HepG2 (cell line): ENCODE results near the gene NMU. TPM values are rescaled to one million over a fixed set of nuclear protein-coding genes. Genes with fewer than 3 reads are reported as not detected.
A peak's percentile ranks its signal among the peaks of the same experiment; 100 is the strongest.

Experiments used
- ATAC-seq: fragments of 200-7000 bp; cut with Tn5 transposase; 3 replicates; pipeline ENCODE4 v1.9.1; 2020; ENCODE audit warnings: mild to moderate bottlenecking, moderate library complexity
- BruUV-seq: library from RNA; stranded (reverse); fragments of 400-500 nt; replicated peaks from 2 replicates; lab custom pipeline; 2021; lab: Mats Ljungman, UMichigan
- CTCF ChIA-PET: fragments of 300-600 bp; formaldehyde crosslinking; extraction: SDS; loops from one replicate; lab custom pipeline; 2021; ENCODE audit warnings: low total read pairs, inconsistent platforms, low intra/inter-chr PET ratio; lab: Yijun Ruan, JAX
- POLR2A ChIA-PET: fragments of 350-600 bp; sonication (Branson Sonifier 250); formaldehyde crosslinking; loops from one replicate; lab custom pipeline; 2020; ENCODE audit warnings: antibody characterized with exemption, inconsistent platforms; lab: Yijun Ruan, JAX
- DNase-seq: peaks from one replicate; pipeline ENCODE4 v3.0.0-alpha.2; 2015; ENCODE audit warnings: low spot score
- FAIRE-seq: peaks from 3 replicates; lab custom pipeline; 2011; peaks lifted over from hg19 to GRCh38; lab: Jason Lieb, UNC
- H2AFZ ChIP-seq: one replicate; pipeline ENCODE4 v1.6.1; 2011; ENCODE audit warnings: low read length, inconsistent platforms
- H3K27ac ChIP-seq: fragments of 300-600 bp; 3 replicates; pipeline ENCODE4 v1.8.0; 2011; ENCODE audit warnings: mixed run types, mild to moderate bottlenecking, mixed read lengths, low read length, inconsistent platforms; ENCODE audit not compliant: insufficient read depth; ENCODE audit errors: extremely low read length
- H3K27me3 ChIP-seq, 2 experiments: fragments of 200-600 bp in 1 of 2; 2 replicates in 1 of 2; 3 replicates in 1 of 2; pipeline versions ENCODE4 v1.6.0 to v1.8.0; 2011; ENCODE audit warnings: low read length in 2 of 2, mild to moderate bottlenecking in 2 of 2, moderate library complexity in 2 of 2, inconsistent platforms in 1 of 2; ENCODE audit not compliant: insufficient read depth in 2 of 2, control insufficient read depth in 1 of 2
- H3K36me3 ChIP-seq, 2 experiments: fragments of 200-600 bp in 1 of 2; replicated peaks in 1 of 2; 2 replicates in 1 of 2; 3 replicates in 1 of 2; pipeline versions ENCODE4 v1.5.1 to v1.8.0; 2011; ENCODE audit warnings: low read length in 2 of 2, inconsistent platforms in 1 of 2; ENCODE audit not compliant: insufficient read depth in 2 of 2, control insufficient read depth in 1 of 2
- H3K4me1 ChIP-seq: 2 replicates; pipeline ENCODE4 v1.5.1; 2012; ENCODE audit warnings: low read length, inconsistent platforms; ENCODE audit not compliant: insufficient read depth
- H3K4me2 ChIP-seq: 2 replicates; pipeline ENCODE4 v1.6.0; 2011; ENCODE audit warnings: low read depth, low read length, inconsistent platforms
- H3K4me3 ChIP-seq, 3 experiments: fragments of 200-600 bp in 1 of 3; sonication (generic), shearing (Covaris generic) in 1 of 3; replicated peaks in 1 of 3; 2 replicates each; pipeline ENCODE4 v1.5.1; 2011 to 2016; ENCODE audit warnings: low read length in 3 of 3, inconsistent platforms in 2 of 3, low read depth in 2 of 3, mild to moderate bottlenecking in 2 of 3, control low read depth in 1 of 3, mixed read lengths in 1 of 3; ENCODE audit not compliant: insufficient read depth in 1 of 3
- H3K79me2 ChIP-seq: one replicate; pipeline ENCODE4 v1.6.1; 2011; ENCODE audit warnings: low read length, inconsistent platforms; ENCODE audit not compliant: insufficient read depth
- H3K9ac ChIP-seq: 2 replicates; pipeline ENCODE4 v1.6.0; 2011; ENCODE audit warnings: mild to moderate bottlenecking, low read depth, low read length, inconsistent platforms; ENCODE audit not compliant: insufficient read depth
- H3K9me3 ChIP-seq: 2 replicates; pipeline ENCODE4 v1.5.1; 2012; ENCODE audit warnings: mild to moderate bottlenecking, low read length
- H4K20me1 ChIP-seq: 2 replicates; pipeline ENCODE4 v1.6.0; 2011; ENCODE audit warnings: inconsistent platforms, mild to moderate bottlenecking, low read length, moderate library complexity; ENCODE audit not compliant: insufficient read depth
- MEF2D ChIP-seq: sonication (generic); formaldehyde crosslinking; IDR thresholded peaks from 2 replicates; pipeline ENCODE4 v1.5.1; 2020; ENCODE audit warnings: mild to moderate bottlenecking, missing genetic modification reagents
- ZBTB33 ChIP-seq: sonication (generic); formaldehyde crosslinking; IDR thresholded peaks from 2 replicates; pipeline ENCODE4 v1.4.0; 2020; ENCODE audit warnings: missing genetic modification reagents
- WGBS: methylation state at CpG from one replicate; pipeline ENCODE4 v1.1.6; 2017; ENCODE audit warnings: low lambda C conversion rate; 5-methylcytosine and 5-hydroxymethylcytosine counted together
- in situ Hi-C: cut with HindIII; loops from 2 replicates; pipeline ENCODE4 v1.10.0; 2017; ENCODE audit warnings: low pct_unique_long_range_greater_than_20kb; ENCODE audit not compliant: extremely low pct_ligation_motif_present
- intact Hi-C: fragments of 100-400 bp; cut with micrococcal nuclease; formaldehyde crosslinking; loops from one replicate; pipeline ENCODE4 v1.10.0; 2022; ENCODE audit not compliant: unreplicated experiment
- polyA plus RNA-seq, 8 experiments: library from polyadenylated mRNA; depleted of rRNA in 3 of 8; stranded (reverse) in 7 of 8; unstranded in 1 of 8; fragments of >200 nt; fragmentation: Illumina TruSeq in 4 of 8; extraction: Trizol in 4 of 8; gene quantifications; 2 replicates each; pipeline versions ENCODE4 v1.2.1 to v1.2.3, GENCODE V29; 2011 to 2016; ENCODE audit warnings: low read depth in 4 of 8, missing spikeins in 1 of 8, mixed read lengths in 1 of 8; ENCODE audit not compliant: insufficient read depth in 1 of 8
- total RNA-seq, 5 experiments: library from RNA; depleted of rRNA; stranded (reverse); fragments of >200 nt; fragmentation: Illumina TruSeq; extraction: Trizol; gene quantifications; 2 replicates each; pipeline ENCODE4 v1.2.3, GENCODE V29; 2016; ENCODE audit warnings: low read depth in 1 of 5
- TF ChIP-seq, protein P1 (sequence below): sonication (generic); formaldehyde crosslinking; IDR thresholded peaks from 2 replicates; pipeline ENCODE4 v1.4.0; 2020; ENCODE audit warnings: missing genetic modification reagents
- TF ChIP-seq, protein P2 (sequence below): IDR thresholded peaks from 2 replicates; pipeline ENCODE4 v1.6.1; 2016; ENCODE audit warnings: low read depth

NMU gene
- total and polyA plus RNA-seq, 2 of the 13 experiments (the other 11 are each of a cell fraction or from before 2014, with no cell fraction given): not detected

DNA sequence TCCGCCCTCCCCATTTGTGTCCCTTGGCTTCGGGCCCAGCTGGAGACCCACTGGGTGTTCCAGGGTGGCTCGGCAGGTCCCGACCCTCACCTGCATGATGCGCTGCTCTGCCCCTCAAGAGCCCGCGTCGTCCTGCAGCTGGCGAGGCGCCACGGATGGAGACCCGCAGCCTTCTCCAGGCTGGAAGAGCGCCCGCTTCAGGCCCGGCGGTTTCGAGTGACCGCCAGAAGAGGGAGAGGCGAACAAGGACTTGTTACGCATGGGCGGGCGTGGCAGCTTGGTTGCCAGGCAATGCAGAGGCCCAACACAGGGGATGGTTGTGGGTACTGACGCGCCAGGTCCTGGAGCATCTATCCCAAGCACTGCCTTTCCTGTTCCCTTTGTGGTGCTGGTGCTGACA is 44.1 kb downstream of the NMU start, which contains the start of gene PDCL2:
TSS of gene PDCL2 (minus strand) at position 232 of the 400 bp plus-strand sequence. CDS start at position 96, 136 bp downstream.
- Histone ChIP-seq H3K4me2 (no peak within 1 kb of the TSS), H3K27ac (no peak within 1 kb of the TSS), H3K4me3 (no peak within 1 kb of the TSS), H4K20me1 (no peaks in the 10 kb centered on the region), H3K36me3 (no peaks in the 10 kb centered on the region), H3K9ac (no peak within 1 kb of the TSS), H3K9me3 (no peaks in the 10 kb centered on the region), H2AFZ (no peak within 1 kb of the TSS), H3K79me2 (no peaks in the 10 kb centered on the region), H3K4me1 (no peaks in the 10 kb centered on the region), H3K27me3 (no peaks in the 10 kb centered on the region)
- in situ Hi-C loops: no loop called here
- DNase-seq: no peak
- TF ChIP-seq, protein P1, sequence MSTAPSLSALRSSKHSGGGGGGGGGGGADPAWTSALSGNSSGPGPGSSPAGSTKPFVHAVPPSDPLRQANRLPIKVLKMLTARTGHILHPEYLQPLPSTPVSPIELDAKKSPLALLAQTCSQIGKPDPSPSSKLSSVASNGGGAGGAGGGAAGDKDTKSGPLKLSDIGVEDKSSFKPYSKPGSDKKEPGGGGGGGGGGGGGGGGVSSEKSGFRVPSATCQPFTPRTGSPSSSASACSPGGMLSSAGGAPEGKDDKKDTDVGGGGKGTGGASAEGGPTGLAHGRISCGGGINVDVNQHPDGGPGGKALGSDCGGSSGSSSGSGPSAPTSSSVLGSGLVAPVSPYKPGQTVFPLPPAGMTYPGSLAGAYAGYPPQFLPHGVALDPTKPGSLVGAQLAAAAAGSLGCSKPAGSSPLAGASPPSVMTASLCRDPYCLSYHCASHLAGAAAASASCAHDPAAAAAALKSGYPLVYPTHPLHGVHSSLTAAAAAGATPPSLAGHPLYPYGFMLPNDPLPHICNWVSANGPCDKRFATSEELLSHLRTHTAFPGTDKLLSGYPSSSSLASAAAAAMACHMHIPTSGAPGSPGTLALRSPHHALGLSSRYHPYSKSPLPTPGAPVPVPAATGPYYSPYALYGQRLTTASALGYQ: no peak
- no peak for TF ChIP-seq MEF2D (CRISPR knock-in tag)
- TF ChIP-seq, protein P2, sequence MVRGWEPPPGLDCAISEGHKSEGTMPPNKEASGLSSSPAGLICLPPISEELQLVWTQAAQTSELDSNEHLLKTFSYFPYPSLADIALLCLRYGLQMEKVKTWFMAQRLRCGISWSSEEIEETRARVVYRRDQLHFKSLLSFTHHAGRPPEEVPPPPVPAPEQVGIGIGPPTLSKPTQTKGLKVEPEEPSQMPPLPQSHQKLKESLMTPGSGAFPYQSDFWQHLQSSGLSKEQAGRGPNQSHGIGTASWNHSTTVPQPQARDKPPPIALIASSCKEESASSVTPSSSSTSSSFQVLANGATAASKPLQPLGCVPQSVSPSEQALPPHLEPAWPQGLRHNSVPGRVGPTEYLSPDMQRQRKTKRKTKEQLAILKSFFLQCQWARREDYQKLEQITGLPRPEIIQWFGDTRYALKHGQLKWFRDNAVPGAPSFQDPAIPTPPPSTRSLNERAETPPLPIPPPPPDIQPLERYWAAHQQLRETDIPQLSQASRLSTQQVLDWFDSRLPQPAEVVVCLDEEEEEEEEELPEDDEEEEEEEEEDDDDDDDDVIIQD (CRISPR knock-in tag): no peak
- peak; percentile 69; the same call in 1 of the 2 replicates for TF ChIP-seq ZBTB33 (CRISPR knock-in tag)
- no peak for ATAC-seq
- CTCF ChIA-PET: no interaction called here
- POLR2A ChIA-PET: no interaction called here
- BruUV-seq: no TSS peak
- WGBS: 55% methylated on average over 8 of the region's 24 CpGs
- intact Hi-C loops: no loop called here
- no peak for FAIRE-seq
